Karpas-422 (cell line): ENCODE measurements around the gene GNG14. TPM values are rescaled to one million over a fixed set of nuclear protein-coding genes. Genes with fewer than 3 reads are reported as not detected.

ENCODE experiments used
- small RNA-seq: library from RNA; depleted of rRNA; stranded (forward); fragments of <200 nt; gene quantifications from one replicate; pipeline ENCODE3, GENCODE V24; 2014
- total RNA-seq: library from RNA; depleted of rRNA; stranded (reverse); fragments of >200 nt; shearing (Covaris generic); gene quantifications from 2 replicates; pipeline ENCODE4 v1.2.3, GENCODE V29; 2014; ENCODE audit warnings: low replicate concordance; rRNA removed

Gene GNG14
- total RNA-seq, 1 experiment from 2014 or later: not detected

Small RNA genes lying within 50 kb of the gene (small RNA-seq; reads per million reads assigned to genes)
- 14.2 reads per million, percentile 94 among the genes with 10 or more reads in this experiment for gene SNORD41

Other genes starting within 250 kb of the GNG14 start
- gene ZNF443, start 247.0 kb upstream of the GNG14 start, total RNA-seq: 2.3 and 4.0 TPM in 2 replicates
- gene ZNF709, start 203.2 kb upstream of the GNG14 start, total RNA-seq: 5.7 and 10.1 TPM in 2 replicates
- gene ZNF564, start 136.5 kb upstream of the GNG14 start, total RNA-seq: 7.3 and 9.4 TPM in 2 replicates
- 13.2 and 14.2 TPM in 2 replicates for gene ZNF490, start 77.2 kb upstream of the GNG14 start, total RNA-seq
- gene ZNF791, start 77.1 kb upstream of the GNG14 start, total RNA-seq: 14.4 and 21.4 TPM in 2 replicates
- 77.2 and 94.3 TPM in 2 replicates for gene MAN2B1, start 21.3 kb upstream of the GNG14 start, total RNA-seq
- 13.3 and 16.5 TPM in 2 replicates for gene WDR83, start 21.2 kb upstream of the GNG14 start, total RNA-seq
- 62.2 and 90.8 TPM in 2 replicates for gene DHPS, start 6.1 kb upstream of the GNG14 start, total RNA-seq
- gene FBXW9, start 8.6 kb downstream of the GNG14 start, total RNA-seq: 2.1 and 12.8 TPM in 2 replicates
- gene TNPO2, start 35.9 kb downstream of the GNG14 start, total RNA-seq: 26.1 and 40.7 TPM in 2 replicates
- gene TRIR, start 46.7 kb downstream of the GNG14 start, total RNA-seq: 147 and 332 TPM in 2 replicates
- gene GET3, start 49.5 kb downstream of the GNG14 start, total RNA-seq: 42.3 and 78.0 TPM in 2 replicates
- not detected in 2 replicates for gene BEST2, start 63.8 kb downstream of the GNG14 start, total RNA-seq
- 7.6 and 21.2 TPM in 2 replicates for gene HOOK2, start 87.6 kb downstream of the GNG14 start, total RNA-seq
- 60.0 and 156 TPM in 2 replicates for gene JUNB, start 103.5 kb downstream of the GNG14 start, total RNA-seq
- gene PRDX2, start 113.8 kb downstream of the GNG14 start, total RNA-seq: 372 and 566 TPM in 2 replicates
- gene THSD8, start 114.1 kb downstream of the GNG14 start, total RNA-seq: 9.0 TPM in 1 of 2 replicates, not detected in the other
- gene RNASEH2A, start 118.6 kb downstream of the GNG14 start, total RNA-seq: 37.8 and 48.4 TPM in 2 replicates
- gene RTBDN, start 146.6 kb downstream of the GNG14 start, total RNA-seq: not detected in 2 replicates
- 0.48 and 3.3 TPM in 2 replicates for gene MAST1, start 150.5 kb downstream of the GNG14 start, total RNA-seq
- gene DNASE2, start 193.5 kb downstream of the GNG14 start, total RNA-seq: 47.1 and 61.3 TPM in 2 replicates
- not detected in 2 replicates for gene KLF1, start 199.2 kb downstream of the GNG14 start, total RNA-seq
- 24.9 and 32.8 TPM in 2 replicates for gene GCDH, start 203.2 kb downstream of the GNG14 start, total RNA-seq
- gene SYCE2, start 231.3 kb downstream of the GNG14 start, total RNA-seq: 0.22 and 2.5 TPM in 2 replicates
- gene FARSA, start 245.7 kb downstream of the GNG14 start, total RNA-seq: 59.7 and 92.6 TPM in 2 replicates